Islet of Langerhans (tissue), 1 donor: ENCODE measurements around the gene AMER1.

Source experiments
- FAIRE-seq: peaks from one replicate; lab custom pipeline; 2011; peaks lifted over from hg19 to GRCh38; lab: Jason Lieb, UNC

AMER1 gene

DNA sequence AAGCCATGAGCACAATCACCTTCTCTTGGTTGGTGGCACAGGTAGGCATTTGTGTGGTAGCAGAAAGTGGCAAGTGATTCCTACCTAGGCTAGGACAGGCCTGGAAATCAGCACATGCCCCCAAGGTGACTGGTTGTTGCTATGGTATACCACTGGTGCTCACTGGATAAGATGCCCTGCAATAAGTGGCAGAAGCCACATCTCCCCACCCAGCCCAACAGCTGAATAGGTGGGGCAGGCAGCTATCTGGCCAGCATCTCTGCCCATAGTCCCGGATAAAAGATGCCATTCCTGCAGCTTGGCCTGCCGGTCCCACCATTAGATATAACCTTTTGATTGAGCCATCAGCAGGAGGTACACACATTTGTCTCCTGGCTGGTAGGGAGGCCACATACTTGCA, 21.1 kb downstream of the AMER1 start:
- FAIRE-seq, result no peak

DNA sequence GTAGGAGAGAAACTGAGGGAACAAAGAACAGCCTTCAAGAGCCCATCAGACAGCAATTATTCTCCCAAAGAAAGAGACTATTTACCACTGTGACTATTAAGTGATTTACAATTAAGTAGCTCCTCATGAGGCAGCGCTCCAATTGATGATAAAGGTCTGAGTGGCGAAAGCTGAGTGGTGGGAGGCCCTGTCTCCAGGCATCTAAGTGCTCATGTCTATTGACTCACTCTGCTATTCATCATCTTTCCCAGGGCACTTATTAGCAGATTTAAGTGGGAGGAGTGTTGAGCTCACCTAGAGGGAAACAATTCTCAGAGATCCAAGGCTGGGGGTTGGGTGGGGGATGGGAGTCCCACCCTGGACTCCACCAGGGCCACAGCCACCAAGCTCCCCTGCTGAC, 23.3 kb downstream of the AMER1 start:
- FAIRE-seq, result no peak

DNA sequence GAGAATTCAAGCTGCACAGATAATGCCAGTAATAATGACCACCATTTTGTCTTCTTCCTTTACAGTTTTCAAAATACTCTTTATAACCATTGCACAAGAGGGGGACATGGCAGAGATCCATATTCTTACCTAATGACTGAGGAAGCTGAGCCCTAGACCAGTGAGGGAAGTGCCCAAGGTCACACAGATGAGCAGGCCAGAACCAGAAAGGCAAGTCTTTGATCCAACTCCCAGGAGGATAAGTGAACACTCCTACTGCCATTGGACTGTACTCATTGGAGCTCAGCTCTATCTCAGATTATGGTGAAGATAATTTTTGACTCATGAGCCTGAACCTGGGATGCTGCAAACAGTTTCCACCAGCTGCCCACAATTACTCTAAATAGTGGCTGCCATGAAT, 28.6 kb downstream of the AMER1 start:
- no peak for FAIRE-seq

DNA sequence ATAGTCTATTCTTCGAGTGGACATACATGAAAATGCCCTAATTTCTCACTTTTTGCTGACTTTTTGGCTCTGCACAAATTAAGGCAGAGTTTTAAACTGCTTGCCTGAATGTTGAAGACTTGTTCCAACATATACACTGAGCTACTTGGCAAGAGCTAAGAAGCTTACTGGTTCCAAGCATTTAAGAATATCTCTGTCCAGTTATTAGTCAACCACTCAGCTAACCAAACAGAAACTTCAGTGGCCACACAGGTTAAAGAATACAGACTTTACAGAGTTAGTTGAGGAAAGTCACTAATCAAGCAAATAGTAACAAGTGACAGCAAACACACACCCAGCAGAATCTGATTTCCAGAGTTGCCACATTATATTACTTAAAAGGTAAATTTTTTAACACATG, 35.5 kb downstream of the AMER1 start:
- no peak for FAIRE-seq

DNA sequence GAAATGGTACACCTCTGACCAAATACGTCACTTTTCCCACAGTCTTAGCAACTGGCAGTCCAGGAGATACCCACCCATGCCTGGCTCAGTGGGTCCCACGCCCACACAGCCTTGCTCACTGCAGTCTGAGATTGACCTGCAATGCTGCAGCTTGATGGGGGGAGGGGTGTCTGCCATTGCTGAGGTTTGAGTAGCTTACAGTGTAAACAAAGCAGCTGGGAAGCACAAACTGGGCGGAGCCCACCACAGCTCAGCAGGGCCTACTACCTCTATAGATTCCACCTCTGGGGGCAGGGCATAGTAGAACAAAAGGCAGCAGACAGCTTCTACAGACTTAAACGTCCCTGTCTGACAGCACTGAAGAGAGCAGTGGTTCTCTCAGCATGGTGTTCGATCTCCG, 52.7 kb downstream of the AMER1 start:
- FAIRE-seq, result no peak

DNA sequence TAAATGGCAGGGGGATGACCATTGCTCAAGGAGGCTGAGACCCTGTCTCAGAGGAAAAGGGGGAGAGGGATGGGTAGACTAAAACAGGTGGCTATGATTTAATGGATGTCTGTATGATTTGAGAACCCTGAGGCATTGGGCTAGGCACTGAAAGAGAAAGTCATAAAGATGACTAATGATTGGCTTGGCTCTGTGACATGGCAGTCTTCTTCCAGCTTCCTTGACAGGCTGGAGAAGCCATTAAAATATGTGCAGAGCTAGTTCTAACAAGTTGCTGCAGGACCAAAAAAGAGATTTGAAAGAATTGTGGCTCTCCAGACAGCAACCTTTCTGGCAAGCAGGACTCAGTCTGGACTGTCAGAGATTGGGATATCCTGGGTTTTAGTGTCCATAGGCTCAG, 53.6 kb downstream of the AMER1 start:
- FAIRE-seq, result no peak

DNA sequence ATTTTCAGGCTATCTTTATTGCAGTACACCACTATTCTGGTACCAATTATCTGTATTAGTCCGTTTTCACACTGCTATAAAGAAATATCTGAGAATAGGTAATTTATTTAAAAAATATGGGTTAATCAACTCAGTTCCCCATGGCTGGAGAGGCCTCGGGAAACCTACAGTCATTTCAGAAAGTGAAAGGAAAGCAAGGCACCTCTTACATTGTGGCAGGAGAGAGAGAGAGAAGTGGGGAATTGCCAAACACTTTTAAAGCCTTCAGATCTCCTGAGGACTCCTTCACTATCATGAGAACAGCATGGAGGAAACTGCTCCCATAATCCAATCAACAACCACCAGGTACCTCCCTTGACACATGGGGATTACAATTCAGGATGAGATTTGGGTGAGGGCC, 54.7 kb downstream of the AMER1 start:
- no peak for FAIRE-seq
